HepG2 (cell line): Measurements from ENCODE around the gene SLC17A9. TPM values are rescaled to one million over a fixed set of nuclear protein-coding genes. Genes with fewer than 3 reads are reported as not detected.

Experiments used
- ADNP ChIP-seq: sonication (generic); formaldehyde crosslinking; IDR thresholded peaks from 2 replicates; pipeline ENCODE4 v1.4.0; 2020; ENCODE audit warnings: missing genetic modification reagents
- NR2F2 ChIP-seq: IDR thresholded peaks from 2 replicates; pipeline ENCODE4 v1.6.1; 2012; ENCODE audit warnings: low read depth, inconsistent platforms, borderline replicate concordance
- SNAPC2 ChIP-seq: sonication (generic); formaldehyde crosslinking; IDR thresholded peaks from 2 replicates; pipeline ENCODE4 v1.8.1; 2022; ENCODE audit warnings: mild to moderate bottlenecking, missing genetic modification reagents
- ZNF646 ChIP-seq: sonication (generic); formaldehyde crosslinking; IDR thresholded peaks from 2 replicates; pipeline ENCODE4 v1.9.0; 2021; ENCODE audit warnings: mild to moderate bottlenecking, missing genetic modification reagents
- ZNF703 ChIP-seq: sonication (generic); formaldehyde crosslinking; IDR thresholded peaks from 2 replicates; pipeline ENCODE4 v1.5.1; 2020; ENCODE audit warnings: missing genetic modification reagents, mild to moderate bottlenecking, moderate library complexity, borderline replicate concordance
- ZNF710 ChIP-seq: sonication (generic); formaldehyde crosslinking; IDR thresholded peaks from 2 replicates; pipeline ENCODE4 v1.5.0; 2020; ENCODE audit warnings: mild to moderate bottlenecking, missing genetic modification reagents, borderline replicate concordance
- ZNF737 ChIP-seq: sonication (generic); formaldehyde crosslinking; IDR thresholded peaks from 2 replicates; pipeline ENCODE4 v1.5.0; 2020; ENCODE audit warnings: missing genetic modification reagents, mild to moderate bottlenecking, borderline replicate concordance
- ZNF749 ChIP-seq: sonication (generic); formaldehyde crosslinking; IDR thresholded peaks from 2 replicates; pipeline ENCODE4 v1.8.0; 2022; ENCODE audit warnings: mild to moderate bottlenecking, missing genetic modification reagents, moderate library complexity, borderline replicate concordance
- ZNF770 ChIP-seq: sonication (generic); formaldehyde crosslinking; IDR thresholded peaks from 2 replicates; pipeline ENCODE4 v1.5.0; 2020; ENCODE audit warnings: mild to moderate bottlenecking, missing genetic modification reagents
- polyA plus RNA-seq, 8 experiments: library from polyadenylated mRNA; depleted of rRNA in 3 of 8; stranded (reverse) in 7 of 8; unstranded in 1 of 8; fragments of >200 nt; fragmentation: Illumina TruSeq in 4 of 8; extraction: Trizol in 4 of 8; gene quantifications; 2 replicates each; pipeline versions ENCODE4 v1.2.1 to v1.2.3, GENCODE V29; 2011 to 2016; ENCODE audit warnings: low read depth in 4 of 8, missing spikeins in 1 of 8, mixed read lengths in 1 of 8; ENCODE audit not compliant: insufficient read depth in 1 of 8
- total RNA-seq, 5 experiments: library from RNA; depleted of rRNA; stranded (reverse); fragments of >200 nt; fragmentation: Illumina TruSeq; extraction: Trizol; gene quantifications; 2 replicates each; pipeline ENCODE4 v1.2.3, GENCODE V29; 2016; ENCODE audit warnings: low read depth in 1 of 5
- TF ChIP-seq, protein P1 (sequence below): sonication (generic); formaldehyde crosslinking; conservative IDR thresholded peaks from 2 replicates; pipeline ENCODE4 v1.4.0; 2020; ENCODE audit warnings: missing genetic modification reagents
- TF ChIP-seq, protein P2 (sequence below): sonication (generic); formaldehyde crosslinking; IDR thresholded peaks from 2 replicates; pipeline ENCODE4 v1.5.1; 2020; ENCODE audit warnings: mild to moderate bottlenecking, missing genetic modification reagents

Gene SLC17A9
- total and polyA plus RNA-seq, 2 of the 13 experiments (the other 11 are each of a cell fraction or from before 2014, with no cell fraction given), result 110 to 191 TPM

GRCh38 chr20:62969939-62970306, 17.4 kb downstream of the SLC17A9 start (continued):
- TF ChIP-seq ZNF770 (CRISPR knock-in tag) (peak; percentile 97), ZNF710 (CRISPR knock-in tag) (peak; percentile 5; the same call in 1 of the 2 replicates), ZNF646 (CRISPR knock-in tag) (peak; percentile 46; the same call in 1 of the 2 replicates), ZNF749 (CRISPR knock-in tag) (peak; percentile 46; the same call in 1 of the 2 replicates), ZNF737 (CRISPR knock-in tag) (0 out of 2 replicates have a peak, but pooled peaks have one; percentile 27), ZNF703 (CRISPR knock-in tag) (0 out of 2 replicates have a peak, but pooled peaks have one; percentile 26), ADNP (CRISPR knock-in tag) (peak; percentile 46; the same call in 1 of the 2 replicates), SNAPC2 (0 out of 2 replicates have a peak, but pooled peaks have one; percentile 52), NR2F2 (0 out of 2 replicates have a peak, but pooled peaks have one; percentile 34)
- TF ChIP-seq, protein P1, sequence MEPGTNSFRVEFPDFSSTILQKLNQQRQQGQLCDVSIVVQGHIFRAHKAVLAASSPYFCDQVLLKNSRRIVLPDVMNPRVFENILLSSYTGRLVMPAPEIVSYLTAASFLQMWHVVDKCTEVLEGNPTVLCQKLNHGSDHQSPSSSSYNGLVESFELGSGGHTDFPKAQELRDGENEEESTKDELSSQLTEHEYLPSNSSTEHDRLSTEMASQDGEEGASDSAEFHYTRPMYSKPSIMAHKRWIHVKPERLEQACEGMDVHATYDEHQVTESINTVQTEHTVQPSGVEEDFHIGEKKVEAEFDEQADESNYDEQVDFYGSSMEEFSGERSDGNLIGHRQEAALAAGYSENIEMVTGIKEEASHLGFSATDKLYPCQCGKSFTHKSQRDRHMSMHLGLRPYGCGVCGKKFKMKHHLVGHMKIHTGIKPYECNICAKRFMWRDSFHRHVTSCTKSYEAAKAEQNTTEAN, result no peak
- TF ChIP-seq, protein P2, sequence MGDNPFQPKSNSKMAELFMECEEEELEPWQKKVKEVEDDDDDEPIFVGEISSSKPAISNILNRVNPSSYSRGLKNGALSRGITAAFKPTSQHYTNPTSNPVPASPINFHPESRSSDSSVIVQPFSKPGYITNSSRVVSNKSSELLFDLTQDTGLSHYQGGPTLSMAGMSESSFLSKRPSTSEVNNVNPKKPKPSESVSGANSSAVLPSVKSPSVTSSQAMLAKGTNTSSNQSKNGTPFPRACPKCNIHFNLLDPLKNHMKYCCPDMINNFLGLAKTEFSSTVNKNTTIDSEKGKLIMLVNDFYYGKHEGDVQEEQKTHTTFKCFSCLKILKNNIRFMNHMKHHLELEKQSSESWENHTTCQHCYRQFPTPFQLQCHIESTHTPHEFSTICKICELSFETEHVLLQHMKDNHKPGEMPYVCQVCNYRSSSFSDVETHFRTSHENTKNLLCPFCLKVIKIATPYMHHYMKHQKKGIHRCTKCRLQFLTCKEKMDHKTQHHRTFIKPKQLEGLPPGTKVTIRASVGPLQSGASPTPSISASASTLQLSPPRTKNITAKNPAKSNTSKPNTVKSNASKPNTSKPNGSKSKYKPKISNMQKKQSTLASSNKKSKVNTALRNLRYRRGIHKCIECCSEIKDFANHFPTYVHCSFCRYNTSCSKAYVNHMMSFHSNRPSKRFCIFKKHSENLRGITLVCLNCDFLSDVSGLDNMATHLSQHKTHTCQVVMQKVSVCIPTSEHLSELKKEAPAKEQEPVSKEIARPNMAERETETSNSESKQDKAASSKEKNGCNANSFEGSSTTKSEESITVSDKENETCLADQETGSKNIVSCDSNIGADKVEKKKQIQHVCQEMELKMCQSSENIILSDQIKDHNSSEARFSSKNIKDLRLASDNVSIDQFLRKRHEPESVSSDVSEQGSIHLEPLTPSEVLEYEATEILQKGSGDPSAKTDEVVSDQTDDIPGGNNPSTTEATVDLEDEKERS, result peak; percentile 67
